ENCODE measurements around the gene EML6. TPM values are rescaled to one million over a fixed set of nuclear protein-coding genes. Genes with fewer than 3 reads are reported as not detected.
A peak's percentile ranks its signal among the peaks of the same experiment; 100 is the strongest.

EML6 gene
- total RNA-seq, 4 donors from 2014 or later: 0.62 to 1.5 (median 1.1) TPM

DNA sequence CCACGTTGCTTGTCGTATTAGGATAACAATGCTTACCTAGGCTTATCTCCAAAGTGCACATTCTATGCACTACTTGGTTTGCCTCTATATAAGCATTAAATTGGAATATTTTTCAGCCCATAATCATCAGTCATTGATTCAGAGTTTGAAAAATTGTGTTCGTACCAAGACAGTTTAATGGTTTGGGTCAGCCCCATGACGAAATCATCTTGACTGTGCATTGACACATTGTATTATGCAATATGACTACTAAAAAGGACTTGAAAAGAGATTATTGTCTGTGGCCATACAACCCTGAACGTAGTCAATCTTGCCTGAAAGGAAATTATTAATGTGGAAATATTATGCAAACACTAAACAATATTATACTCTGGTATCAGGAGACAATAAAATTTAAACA lies 141.3 kb downstream of the EML6 start:
- no peak overlapping the region for H3K4me3 ChIP-seq
- no peaks in the 10 kb centered on the region for H3K36me3 ChIP-seq
- H3K27ac ChIP-seq: no peak overlapping the region
- no peaks in the 10 kb centered on the region for H3K27me3 ChIP-seq
- no peak for ATAC-seq
- no peaks in the 10 kb centered on the region for H3K9me3 ChIP-seq
- TF ChIP-seq EP300 (IDR thresholded peaks at IDR 0.05): no peak
- no peak for TF ChIP-seq POLR2A (IDR thresholded peaks at IDR 0.05)
- TF ChIP-seq POLR2AphosphoS5 (IDR thresholded peaks at IDR 0.05): no peak
- TF ChIP-seq CTCF (IDR thresholded peaks at IDR 0.05): no peak
- 86 to 88% methylated on average over 5 of the region's 5 CpGs for WGBS, 2 donors (ENCODE audit: low coverage in 1 of 2)
- no peaks in the 10 kb centered on the region for H3K4me1 ChIP-seq

DNA sequence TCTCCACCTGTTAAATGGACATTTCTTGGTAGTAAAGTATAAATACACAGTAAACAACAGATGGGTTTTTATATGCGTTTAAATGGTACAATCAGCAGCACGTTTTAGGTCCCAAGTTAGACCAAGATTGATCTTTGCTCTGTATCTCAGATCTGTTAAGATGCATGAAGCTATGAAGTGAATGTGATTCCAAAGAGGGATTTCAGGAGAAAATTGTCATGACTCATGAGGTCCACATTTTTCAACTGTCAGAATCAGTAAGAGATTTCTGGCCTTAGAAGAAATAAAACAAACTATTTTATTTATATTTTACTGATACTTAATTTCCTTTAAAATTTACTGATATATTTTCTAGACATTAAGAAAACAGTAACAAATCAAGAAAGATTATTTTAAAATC lies 142.7 kb downstream of the EML6 start:
- H3K27ac ChIP-seq: no peak overlapping the region
- WGBS, 2 donors (ENCODE audit: low coverage in 1 of 2): 75 to 83% methylated on average over 2 of the region's 2 CpGs
- ATAC-seq: no peak
- no peaks in the 10 kb centered on the region for H3K36me3 ChIP-seq
- TF ChIP-seq EP300 (IDR thresholded peaks at IDR 0.05) (no peak), POLR2A (IDR thresholded peaks at IDR 0.05) (no peak), POLR2AphosphoS5 (IDR thresholded peaks at IDR 0.05) (no peak), CTCF (IDR thresholded peaks at IDR 0.05) (no peak)
- H3K4me1 ChIP-seq: no peaks in the 10 kb centered on the region
- no peak overlapping the region for H3K4me3 ChIP-seq
- no peaks in the 10 kb centered on the region for H3K27me3 ChIP-seq
- no peaks in the 10 kb centered on the region for H3K9me3 ChIP-seq

DNA sequence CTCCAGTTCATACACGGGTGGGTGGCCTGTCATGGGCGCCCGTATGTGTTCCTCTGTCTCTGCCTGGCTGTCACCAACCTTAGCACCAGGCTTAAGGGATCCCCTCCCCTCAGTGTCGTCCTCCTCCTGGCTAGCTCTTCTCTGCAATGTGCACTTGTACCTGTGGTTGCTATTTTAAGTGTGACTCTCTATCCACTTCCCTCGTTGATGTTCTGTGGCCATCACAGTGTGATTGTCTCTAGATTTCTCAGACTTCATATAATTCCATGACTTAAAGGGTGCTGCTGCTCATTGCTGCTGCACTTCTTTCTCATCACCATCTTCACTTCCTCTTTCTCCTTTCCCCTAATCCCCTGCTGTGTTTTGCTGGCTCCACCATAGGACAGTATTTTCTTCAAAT lies 143.4 kb downstream of the EML6 start:
- H3K27me3 ChIP-seq: no peaks in the 10 kb centered on the region
- no peak overlapping the region for H3K27ac ChIP-seq
- TF ChIP-seq POLR2A (IDR thresholded peaks at IDR 0.05): no peak
- TF ChIP-seq POLR2AphosphoS5 (IDR thresholded peaks at IDR 0.05): no peak
- no peak for TF ChIP-seq EP300 (IDR thresholded peaks at IDR 0.05)
- no peak for TF ChIP-seq CTCF (IDR thresholded peaks at IDR 0.05)
- no peaks in the 10 kb centered on the region for H3K9me3 ChIP-seq
- no peaks in the 10 kb centered on the region for H3K36me3 ChIP-seq
- ATAC-seq: no peak
- H3K4me1 ChIP-seq: no peaks in the 10 kb centered on the region
- no peak overlapping the region for H3K4me3 ChIP-seq
- WGBS, 2 donors (ENCODE audit: low coverage in 1 of 2): 59 to 69% methylated on average over 4 to 5 of the region's 5 CpGs

DNA sequence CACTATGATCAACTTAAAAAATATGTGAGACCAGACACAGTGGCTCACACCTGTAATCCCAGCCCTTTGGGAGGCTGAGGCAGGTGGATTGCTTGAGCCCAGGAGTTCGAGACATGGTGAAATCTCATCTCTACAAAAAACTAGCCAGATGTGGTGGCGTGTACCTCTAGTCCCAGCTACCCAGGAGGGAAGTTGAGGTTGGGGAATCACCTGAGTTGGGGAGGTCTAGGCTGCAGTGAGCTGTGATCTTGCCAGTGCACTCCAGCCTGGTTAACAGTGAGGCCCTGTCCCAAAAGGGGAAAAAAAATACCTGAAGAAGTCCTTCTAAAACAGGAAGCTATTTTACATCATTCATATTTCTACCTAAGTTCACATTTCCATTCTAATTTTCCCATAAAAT lies 144.0 kb downstream of the EML6 start:
- 80 to 100% methylated on average over 2 of the region's 2 CpGs for WGBS, 2 donors (ENCODE audit: low coverage in 1 of 2)
- Histone ChIP-seq H3K9me3 (no peaks in the 10 kb centered on the region), H3K36me3 (no peaks in the 10 kb centered on the region), H3K4me3 (no peak overlapping the region), H3K27ac (no peak overlapping the region), H3K4me1 (no peaks in the 10 kb centered on the region), H3K27me3 (no peaks in the 10 kb centered on the region)
- TF ChIP-seq POLR2AphosphoS5 (IDR thresholded peaks at IDR 0.05) (no peak), CTCF (IDR thresholded peaks at IDR 0.05) (no peak), EP300 (IDR thresholded peaks at IDR 0.05) (no peak), POLR2A (IDR thresholded peaks at IDR 0.05) (no peak)
- ATAC-seq: no peak

DNA sequence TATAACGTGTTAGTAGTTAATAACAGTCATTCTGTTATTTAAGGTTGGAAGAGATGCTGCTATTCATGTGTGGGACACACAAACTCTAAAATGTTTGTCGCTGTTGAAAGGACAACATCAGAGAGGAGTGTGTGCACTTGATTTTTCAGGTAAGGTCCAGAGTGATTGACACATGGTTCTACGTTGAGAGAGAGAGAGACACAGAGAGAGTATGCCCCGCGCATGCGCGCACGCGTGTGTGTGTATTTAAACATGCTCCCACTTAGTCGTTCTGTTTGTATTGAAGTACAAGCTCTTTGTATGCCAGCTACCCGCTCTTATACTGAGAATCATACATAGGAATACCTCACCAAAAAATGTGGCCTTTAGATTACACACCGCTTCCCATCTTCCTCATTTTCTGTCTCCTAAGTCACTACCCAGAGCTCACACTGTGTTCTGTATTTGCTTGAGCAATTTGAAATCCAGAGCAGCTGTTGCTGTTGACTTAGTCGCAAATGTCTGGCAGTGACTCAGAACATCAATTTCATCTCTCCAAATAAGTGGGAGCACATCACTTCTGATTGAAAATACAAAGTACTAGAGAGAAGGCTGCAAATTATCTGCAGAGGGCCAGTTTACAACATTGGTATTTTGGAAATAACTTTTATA lies 148.1 kb downstream of the EML6 start:
- Histone ChIP-seq H3K4me1 (no peaks in the 10 kb centered on the region), H3K36me3 (no peaks in the 10 kb centered on the region), H3K27me3 (no peaks in the 10 kb centered on the region), H3K4me3 (no peak overlapping the region), H3K9me3 (no peaks in the 10 kb centered on the region), H3K27ac (no peak overlapping the region)
- peak; percentile 25 for ATAC-seq
- TF ChIP-seq EP300 (IDR thresholded peaks at IDR 0.05) (no peak), CTCF (IDR thresholded peaks at IDR 0.05) (no peak), POLR2A (IDR thresholded peaks at IDR 0.05) (no peak), POLR2AphosphoS5 (IDR thresholded peaks at IDR 0.05) (no peak)
- 85 to 86% methylated on average over 5 to 12 of the region's 13 CpGs for WGBS, 2 donors (ENCODE audit: low coverage in 1 of 2)

All from gastroesophageal sphincter (tissue), 4 donors.